ENCODE measurements around the gene NOL9.

Gene NOL9

GRCh38 chr1:6591222-6591621, 36.9 kb upstream of the NOL9 start:
- DNase-seq = peak in 7 of 56 donors; percentile 11 to 55 (median 32)

GRCh38 chr1:6590046-6590445, 35.7 kb upstream of the NOL9 start:
- DNase-seq = no peak

GRCh38 chr1:6588893-6589520, 34.7 kb upstream of the NOL9 start:
- DNase-seq = no peak

GRCh38 chr1:6588128-6588892, 34.0 kb upstream of the NOL9 start:
- DNase-seq = no peak

- peak in 51 of 56 donors; percentile 13 to 89 (median 65) for DNase-seq
Observed at GRCh38 chr1:6587261-6588005, 33.1 kb upstream of the NOL9 start.

- no peak for DNase-seq
Observed at GRCh38 chr1:6586404-6586816, 32.1 kb upstream of the NOL9 start.

GRCh38 chr1:6585841-6586240, 31.5 kb upstream of the NOL9 start:
- no peak for DNase-seq

- no peak for DNase-seq
Observed at GRCh38 chr1:6585081-6585722, 30.9 kb upstream of the NOL9 start.

- no peak for DNase-seq
Observed at GRCh38 chr1:6584126-6585080, 30.1 kb upstream of the NOL9 start.

- no peak for DNase-seq
Observed at GRCh38 chr1:6582370-6582769, 28.1 kb upstream of the NOL9 start.

GRCh38 chr1:6581561-6582305, 27.4 kb upstream of the NOL9 start:
- DNase-seq = no peak

GRCh38 chr1:6580593-6581409, 26.5 kb upstream of the NOL9 start:
- DNase-seq = peak in 1 of 56 donors; percentile 22

GRCh38 chr1:6580119-6580592, 25.8 kb upstream of the NOL9 start:
- DNase-seq = no peak

GRCh38 chr1:6579374-6580118, 25.2 kb upstream of the NOL9 start, which contains the start of gene ZBTB48:
Gene ZBTB48 (plus strand): TSS chr1:6579994. CDS start chr1:6580610, 616 bp downstream.
- DNase-seq = peak; percentile 30 to 100 (median 97)

GRCh38 chr1:6578624-6579373, 24.5 kb upstream of the NOL9 start:
- no peak for DNase-seq

- peak in 1 of 56 donors; percentile 17 for DNase-seq
Observed at GRCh38 chr1:6577831-6578525, 23.7 kb upstream of the NOL9 start.
